NCI-H526 (cell line): ENCODE results near the gene VAPA.
A peak's percentile ranks its signal among the peaks of the same experiment; 100 is the strongest.

Experiments
- DNase-seq, 2 experiments: peaks; one replicate each; lab custom pipeline; 2025; lab: John Stamatoyannopoulos, UW

Gene VAPA

GRCh38 chr18:9915291-9916076 is 1.7 kb downstream of the VAPA start:
- DNase-seq = no peak

GRCh38 chr18:9916077-9916639 is 2.3 kb downstream of the VAPA start:
- no peak for DNase-seq

DNA sequence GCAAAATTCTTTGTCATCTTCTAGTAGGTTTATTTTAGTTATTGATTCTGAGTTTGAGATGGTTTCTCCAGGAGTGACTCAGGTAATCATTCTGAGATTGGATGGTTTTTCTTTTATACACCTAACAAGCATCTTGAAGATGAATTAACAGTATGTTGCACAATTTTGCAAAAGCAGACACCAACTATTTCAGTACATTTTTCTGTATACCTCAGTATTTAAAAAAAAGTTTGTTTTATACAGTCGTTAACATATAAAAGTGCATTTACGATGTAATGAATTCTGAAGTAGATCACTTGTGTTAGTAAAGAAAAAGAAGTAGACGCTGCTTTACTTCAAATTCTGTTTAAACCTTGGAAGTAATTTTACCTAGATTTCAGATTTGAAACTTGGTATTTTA is 3.0 kb downstream of the VAPA start:
- no peak for DNase-seq

DNA sequence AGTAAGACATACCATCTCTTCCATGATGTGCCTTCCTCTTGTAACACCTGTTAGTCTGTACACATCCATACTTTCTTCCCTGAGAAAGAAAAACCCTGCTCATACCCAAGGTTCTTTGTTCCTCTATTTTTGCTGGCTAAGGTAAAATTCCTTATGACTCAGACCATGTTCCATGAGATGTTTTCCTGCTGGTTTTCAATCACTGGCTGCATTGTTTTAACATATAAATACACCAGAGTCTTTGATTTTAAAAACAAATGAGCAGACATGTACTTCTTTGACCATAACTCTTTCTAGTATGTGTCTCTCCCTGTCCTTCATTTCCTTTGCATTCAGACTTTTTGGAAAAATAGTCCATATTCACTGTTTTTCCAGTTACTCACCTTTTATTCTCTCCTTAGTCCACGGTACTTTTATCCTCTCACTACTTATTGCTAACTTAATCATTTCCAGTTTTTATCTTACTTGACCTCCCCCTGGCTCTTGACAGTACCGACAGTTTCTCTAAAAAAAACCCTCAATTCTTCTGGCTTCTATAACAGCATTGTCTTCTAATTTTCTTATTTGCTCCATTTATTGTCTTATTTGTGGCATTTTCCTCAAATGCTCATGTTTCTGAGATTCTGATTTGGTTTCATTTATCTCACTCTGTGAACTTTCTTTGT is 4.3 kb downstream of the VAPA start:
- no peak for DNase-seq

DNA sequence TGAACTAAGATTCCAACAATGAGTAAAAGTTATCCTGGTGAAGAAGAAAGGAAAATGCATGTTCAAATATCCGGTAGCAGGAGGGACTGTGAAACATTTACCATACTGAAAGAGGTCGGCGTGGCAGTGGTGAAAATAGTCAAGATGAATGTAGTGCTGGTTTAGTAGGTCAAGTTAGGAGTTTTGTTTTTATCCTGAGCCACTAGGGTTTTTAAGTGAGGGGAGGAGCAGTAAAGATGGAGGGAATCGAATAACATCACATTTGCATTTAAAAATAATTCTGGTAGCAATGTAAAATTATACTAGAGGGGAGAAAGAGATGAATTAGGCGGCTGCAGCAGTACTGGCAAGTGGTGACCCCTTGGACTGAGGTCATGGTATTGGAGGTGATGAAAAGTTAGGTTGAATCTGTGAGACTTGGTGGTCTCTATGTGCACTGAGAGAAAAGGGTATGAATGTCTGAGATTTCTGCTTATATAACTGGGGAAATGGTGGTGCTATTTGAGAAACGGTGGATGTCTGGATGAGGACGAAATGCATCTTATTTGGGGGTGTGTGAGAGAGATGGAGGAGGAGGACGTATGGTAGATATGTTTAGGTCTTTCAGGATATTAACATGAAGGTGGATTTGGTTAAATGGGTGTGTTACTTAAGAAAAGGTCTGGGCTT is 5.9 kb downstream of the VAPA start:
- DNase-seq = peak in 1 of 2 experiments; percentile 3

- no peak for DNase-seq
Measured at GRCh38 chr18:9922592-9923311, 8.9 kb downstream of the VAPA start.

GRCh38 chr18:9924371-9924943 is 10.6 kb downstream of the VAPA start:
- no peak for DNase-seq

- no peak for DNase-seq
Measured at GRCh38 chr18:9925369-9925768, 11.6 kb downstream of the VAPA start.

DNA sequence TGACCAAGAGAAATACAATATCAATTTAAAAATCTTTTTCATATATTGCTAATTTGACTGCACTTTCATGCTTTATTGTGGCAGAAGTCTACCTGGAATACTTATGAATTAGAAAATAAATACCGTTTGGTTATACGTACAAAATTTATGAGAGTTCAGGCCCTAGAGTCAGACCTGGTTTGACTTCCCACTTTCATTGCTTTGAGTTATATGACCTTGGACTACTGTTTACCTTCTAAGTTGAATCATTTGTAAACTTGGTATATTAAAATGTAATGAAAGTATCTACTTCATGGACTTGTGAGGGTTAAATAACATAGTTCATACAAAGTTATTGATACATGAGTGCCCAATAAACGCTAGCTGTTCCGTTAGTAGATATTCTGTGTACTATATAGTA is 12.0 kb downstream of the VAPA start:
- DNase-seq = no peak

GRCh38 chr18:9926223-9926894 is 12.5 kb downstream of the VAPA start:
- DNase-seq = no peak

DNA sequence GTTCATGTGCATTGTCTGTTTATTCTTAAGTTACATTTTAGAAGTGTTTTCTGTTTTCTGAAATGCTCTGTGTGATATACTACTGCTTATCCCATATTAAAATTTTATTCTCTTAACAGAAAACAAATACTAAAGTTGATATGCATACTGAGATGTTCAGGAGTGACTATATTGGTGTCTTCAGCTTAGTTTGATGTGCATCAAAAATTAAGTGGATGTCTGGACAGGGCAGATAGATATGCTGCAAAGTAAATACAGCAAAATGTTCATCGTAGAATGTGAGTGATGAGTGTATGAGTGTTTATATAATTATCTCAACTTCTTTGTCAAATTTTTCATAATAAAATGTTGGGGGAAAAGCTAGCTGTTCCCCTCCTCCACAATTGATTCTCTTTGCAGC is 13.2 kb downstream of the VAPA start:
- DNase-seq = no peak

DNA sequence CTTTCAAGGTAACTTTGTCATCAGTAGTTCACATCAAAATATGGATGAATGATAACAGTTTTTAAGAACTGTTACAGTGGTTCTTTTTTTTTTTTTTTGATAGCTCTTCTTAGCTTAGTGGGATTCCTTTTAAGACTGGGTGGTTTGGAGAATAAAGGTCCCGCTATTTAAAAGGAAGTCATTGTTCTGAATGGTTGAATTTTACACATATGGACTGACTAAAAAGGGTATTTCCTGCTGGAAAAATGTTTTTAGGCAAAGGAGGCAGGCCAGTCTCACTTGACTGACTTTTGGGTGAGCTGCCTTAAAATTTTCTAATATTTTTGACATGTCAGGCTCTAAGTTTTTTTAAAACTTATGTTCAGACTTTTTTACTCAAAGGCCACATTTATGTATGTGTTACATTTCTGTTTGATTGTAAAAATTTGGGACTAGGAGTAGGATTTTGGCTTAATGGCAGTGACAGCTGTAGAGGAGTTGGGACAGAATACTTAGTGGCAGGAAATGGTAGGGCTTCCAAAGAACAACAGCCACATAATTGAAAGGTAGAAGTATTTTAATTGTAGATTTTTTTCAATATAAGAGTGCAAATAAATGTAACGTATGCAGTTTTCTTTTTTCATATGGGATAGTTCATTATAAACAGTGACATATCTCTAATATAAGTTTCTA is 13.7 kb downstream of the VAPA start:
- no peak for DNase-seq

GRCh38 chr18:9928646-9929259 is 14.9 kb downstream of the VAPA start:
- DNase-seq = no peak

GRCh38 chr18:9930299-9930884 is 16.6 kb downstream of the VAPA start:
- no peak for DNase-seq

GRCh38 chr18:9931146-9931545 is 17.3 kb downstream of the VAPA start:
- no peak for DNase-seq

DNA sequence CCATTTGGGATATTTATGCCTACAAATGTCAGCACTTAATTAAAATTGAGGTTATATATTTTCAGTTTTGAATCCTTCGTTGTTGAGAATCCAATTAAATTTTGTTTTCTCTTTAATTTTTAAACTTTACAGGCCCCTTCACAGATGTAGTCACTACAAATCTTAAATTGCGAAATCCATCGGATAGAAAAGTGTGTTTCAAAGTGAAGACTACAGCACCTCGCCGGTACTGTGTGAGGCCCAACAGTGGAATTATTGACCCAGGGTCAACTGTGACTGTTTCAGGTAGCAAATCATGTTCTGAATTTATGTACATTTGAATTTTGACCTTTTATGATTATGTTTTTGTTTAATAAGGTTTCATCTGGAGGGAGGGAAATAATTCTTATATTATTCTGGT is 17.9 kb downstream of the VAPA start:
- no peak for DNase-seq

DNA sequence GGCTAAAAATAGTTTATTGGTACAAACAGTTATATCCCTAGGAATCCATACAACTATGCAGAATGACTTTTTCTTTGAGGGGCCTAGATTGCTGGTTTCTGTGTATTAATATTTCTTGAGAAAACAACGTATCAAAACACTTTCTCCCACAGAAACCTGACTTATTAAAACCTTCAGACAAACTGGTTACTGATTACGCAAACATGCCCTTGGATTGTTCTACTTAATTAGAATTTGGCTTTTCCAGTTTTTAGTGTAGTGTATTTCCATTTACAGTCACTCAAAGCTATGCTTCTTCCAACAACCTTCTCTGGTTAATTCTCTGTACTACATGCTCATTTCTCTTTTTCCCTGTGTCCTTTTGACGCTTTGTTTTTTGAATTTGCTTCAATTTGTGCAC is 20.0 kb downstream of the VAPA start:
- DNase-seq = no peak

GRCh38 chr18:9934274-9934673 is 20.5 kb downstream of the VAPA start:
- no peak for DNase-seq

DNA sequence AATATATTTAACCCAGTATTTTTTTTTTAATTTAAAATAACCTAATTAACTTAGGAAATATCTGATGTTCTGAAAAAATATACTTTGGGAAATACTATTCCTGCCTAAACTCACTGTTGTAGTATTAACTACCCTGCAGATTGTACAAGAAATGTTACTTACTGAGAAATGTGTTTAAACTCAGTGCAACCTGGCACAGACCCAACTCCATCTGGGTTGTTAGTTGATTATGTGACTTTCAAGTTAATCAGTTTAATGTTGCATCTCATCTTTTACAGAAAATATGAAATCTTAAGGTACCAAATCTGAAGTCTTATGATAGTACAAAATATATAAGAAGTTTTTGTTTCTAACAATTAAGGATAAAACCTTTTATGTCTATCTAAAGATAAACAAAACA is 27.3 kb downstream of the VAPA start:
- no peak for DNase-seq

- DNase-seq = no peak
Measured at GRCh38 chr18:9941660-9942059, 27.8 kb downstream of the VAPA start.
